HG03565 (cell line): ENCODE results near the gene NDUFS7.

Experiments
- ATAC-seq: cut with Tn5 transposase; IDR thresholded peaks from one replicate; pipeline ENCODE4 v1.9.1; 2021; ENCODE audit warnings: mild to moderate bottlenecking, moderate library complexity; ENCODE audit not compliant: unreplicated experiment

The NDUFS7 gene

DNA sequence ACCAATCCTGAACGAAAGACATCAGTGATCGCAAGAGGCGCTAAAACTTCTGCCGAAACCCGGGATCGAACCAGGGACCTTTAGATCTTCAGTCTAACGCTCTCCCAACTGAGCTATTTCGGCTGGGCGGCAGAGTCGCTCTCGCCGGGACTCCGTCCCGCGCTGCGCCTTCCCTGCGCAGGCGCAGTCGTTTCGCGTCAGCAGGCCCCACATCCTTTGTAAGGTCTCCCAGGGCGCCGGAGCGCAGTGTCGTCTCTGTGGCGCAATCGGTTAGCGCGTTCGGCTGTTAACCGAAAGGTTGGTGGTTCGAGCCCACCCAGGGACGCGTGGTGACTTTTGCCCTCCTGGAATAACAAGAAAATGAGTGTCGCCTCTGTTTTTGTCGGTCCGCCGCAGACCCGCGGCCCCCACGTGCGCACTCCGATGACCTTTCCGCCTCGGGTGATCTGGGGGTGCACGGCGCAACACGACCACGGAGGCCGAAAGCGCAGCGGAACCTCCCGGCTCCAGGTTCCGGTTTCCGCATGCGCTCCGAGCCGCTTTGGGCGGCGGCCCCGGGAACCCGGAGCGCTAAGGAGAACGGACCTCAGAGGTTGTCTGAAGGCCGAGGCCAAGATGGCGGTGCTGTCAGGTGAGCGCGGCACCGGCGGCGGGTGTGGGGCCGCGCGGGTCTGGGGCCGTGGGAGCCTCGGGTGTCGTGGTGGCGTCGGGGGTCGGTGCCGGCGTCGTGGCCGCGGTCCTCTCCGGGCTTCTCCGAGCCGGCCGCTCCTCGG, at the start of gene NDUFS7:
Gene NDUFS7, plus strand, starts transcription at position 596 of the 773 bp plus-strand sequence. Its CDS starts 20 bp downstream, at position 616.
- peak; percentile 73 for ATAC-seq

DNA sequence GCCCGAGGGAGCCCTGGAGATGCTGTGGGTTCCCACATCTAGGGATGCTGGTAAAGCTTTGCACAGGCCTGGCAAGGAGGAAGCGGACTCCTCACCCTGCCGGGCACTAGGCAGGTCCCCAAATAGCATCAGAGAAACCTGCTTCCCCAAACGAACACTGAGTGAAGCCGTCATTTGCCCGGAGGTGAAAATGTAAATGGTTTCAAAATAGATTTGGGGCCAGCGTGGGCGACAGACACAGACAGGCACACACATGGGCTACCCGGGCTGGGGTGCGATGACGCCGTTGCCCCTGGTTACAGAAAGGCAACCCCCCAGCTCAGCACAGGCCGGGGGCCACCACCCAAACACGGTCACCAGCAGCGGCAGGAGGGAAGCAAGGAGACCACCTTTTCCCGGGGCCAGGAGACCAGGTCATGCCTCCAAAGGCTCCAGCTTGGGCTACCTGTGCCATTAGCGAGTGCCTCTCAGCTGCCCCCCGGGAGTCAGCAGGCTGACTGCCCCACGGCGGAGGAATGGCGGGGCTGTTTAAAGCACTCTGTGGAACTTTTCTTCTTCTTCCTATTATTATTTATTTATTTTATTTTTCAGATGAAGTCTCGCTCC, 47.5 kb upstream of the NDUFS7 start:
- no peak for ATAC-seq

DNA sequence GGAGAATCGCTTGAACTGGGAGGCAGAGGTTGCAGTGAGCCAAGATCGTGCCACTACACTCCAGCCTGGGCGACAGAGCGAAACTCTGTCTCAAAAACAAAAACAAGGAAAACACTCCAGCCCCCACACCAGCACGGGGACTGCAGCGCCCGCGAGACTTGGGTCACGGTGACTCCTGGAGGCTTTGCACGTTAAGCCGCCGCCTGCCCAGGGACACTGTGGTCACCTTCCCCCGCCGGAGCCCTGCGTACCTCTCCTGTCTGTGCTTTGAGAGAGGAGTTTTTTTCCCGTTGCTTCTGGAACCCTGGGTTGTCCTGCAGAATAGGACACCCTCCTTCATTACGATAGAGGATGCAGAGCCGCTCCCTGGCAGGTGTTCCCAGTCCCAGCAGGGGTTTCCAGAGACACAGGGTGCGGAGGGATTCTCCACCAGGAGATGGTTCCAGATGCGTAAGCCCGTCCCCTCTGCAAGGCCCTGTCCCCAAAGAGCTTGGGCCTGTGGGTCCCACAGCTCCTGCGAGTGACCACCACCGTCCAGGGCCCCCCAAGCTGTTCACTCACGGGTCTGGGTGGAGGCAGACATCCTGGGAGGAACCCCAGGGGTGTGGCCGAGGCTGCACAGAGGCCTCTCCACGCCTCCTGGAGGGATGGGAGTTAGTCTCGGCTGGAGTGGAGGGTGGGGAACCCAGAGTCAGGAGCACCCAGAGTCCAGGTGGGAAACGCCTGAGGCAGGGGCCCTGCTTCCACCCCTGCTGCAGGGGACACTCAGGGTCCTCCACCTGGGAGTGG, 42.8 kb upstream of the NDUFS7 start:
- no peak for ATAC-seq

DNA sequence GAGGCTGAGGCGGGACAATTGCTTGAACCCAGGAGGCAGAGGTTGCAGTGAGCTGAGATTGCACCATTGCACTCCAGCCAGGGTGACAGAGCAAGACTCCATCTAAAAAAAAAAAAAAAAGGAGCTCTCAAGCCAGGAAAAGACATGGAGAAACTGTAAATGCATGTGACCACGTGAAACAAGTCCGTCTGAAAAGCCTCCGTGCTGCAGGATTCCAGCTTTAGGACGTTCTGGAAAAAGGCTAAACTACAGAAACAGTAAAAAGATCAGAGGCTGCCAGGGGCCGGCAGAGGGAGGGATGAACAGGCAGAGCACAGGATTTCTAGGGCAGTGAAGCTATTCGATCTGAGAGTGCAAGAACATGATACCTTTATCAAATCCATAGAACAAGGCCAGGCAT, 40.7 kb upstream of the NDUFS7 start:
- ATAC-seq: no peak

DNA sequence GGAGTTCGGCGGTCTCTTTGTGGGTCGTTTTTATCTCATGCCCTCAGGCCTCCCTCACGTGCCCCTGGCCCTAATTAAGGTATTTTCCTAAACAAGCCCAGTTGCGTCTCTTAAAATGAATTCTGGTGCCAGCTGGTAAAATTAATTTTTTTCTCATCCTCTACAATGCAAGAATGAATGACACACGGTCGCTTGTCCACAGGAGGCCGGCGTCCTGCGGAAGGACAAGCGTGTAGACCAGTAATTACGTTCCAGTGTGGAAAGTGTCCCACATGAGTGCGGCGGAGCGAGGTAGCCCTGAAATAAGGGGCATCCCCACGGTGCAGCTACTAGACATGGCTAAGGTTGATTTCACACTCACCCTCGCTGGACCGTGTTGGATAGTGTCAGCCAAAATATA, 34.5 kb upstream of the NDUFS7 start:
- no peak for ATAC-seq

DNA sequence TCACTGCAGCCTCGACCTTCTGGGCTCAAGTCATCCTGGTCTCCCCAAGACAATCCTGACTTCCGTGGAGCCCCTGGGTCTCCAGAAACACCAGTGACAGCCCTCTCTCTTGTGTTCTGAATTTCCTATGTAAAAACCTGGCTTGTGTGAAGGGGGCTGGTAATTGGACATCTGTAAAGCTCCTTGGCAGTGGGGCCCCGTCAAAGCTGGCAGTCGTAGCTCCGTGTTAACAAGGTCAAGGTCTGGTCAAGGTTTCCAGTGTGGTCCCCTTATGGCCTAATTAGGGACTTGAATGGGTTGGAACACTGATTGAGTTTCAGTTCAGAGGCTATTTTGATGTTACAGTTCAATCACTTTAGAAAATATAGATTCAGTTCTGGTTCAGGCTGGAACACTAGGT, 32.8 kb upstream of the NDUFS7 start:
- no peak for ATAC-seq

DNA sequence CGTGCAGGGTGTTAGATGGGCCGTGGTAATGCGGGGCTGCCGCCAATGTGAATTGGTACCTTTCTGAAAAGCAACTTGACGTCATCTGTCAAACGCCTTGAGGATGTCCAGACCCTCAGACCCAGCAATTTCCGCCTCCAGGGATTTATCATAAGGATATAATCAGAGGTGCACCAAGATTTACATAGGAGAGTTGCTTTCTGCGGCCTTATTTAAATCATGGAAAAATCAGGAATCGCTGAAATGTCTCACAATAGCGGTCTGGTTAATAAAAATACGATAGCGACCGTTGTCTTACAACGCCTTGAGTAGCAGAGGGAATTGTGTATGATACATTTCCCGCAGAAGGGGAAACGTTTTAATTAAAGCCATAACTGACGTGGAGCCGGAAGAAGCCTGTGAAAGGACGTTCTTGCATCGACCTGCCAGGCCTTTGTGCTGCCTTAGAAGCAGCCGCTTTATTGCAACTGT, 32.3 kb upstream of the NDUFS7 start:
- ATAC-seq: no peak

DNA sequence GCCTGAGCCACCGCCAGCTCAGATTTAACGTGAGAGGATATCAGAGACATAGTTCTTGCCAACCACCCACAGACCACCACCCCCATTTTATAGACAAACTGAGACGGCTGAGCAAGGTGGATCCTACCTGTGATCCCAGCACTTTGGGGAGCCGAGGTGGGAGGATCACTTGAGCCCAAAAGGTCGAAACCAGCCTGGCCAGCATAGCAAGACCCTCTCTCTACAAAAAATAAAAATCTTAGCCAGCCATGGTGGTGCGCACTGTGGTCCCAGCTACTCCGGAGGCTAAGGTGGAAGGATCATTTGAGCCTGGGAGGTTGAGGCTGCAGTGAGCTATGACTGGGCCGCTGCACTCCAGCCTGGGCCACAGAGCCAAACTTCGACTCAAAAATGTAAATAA, 30.6 kb upstream of the NDUFS7 start:
- no peak for ATAC-seq

DNA sequence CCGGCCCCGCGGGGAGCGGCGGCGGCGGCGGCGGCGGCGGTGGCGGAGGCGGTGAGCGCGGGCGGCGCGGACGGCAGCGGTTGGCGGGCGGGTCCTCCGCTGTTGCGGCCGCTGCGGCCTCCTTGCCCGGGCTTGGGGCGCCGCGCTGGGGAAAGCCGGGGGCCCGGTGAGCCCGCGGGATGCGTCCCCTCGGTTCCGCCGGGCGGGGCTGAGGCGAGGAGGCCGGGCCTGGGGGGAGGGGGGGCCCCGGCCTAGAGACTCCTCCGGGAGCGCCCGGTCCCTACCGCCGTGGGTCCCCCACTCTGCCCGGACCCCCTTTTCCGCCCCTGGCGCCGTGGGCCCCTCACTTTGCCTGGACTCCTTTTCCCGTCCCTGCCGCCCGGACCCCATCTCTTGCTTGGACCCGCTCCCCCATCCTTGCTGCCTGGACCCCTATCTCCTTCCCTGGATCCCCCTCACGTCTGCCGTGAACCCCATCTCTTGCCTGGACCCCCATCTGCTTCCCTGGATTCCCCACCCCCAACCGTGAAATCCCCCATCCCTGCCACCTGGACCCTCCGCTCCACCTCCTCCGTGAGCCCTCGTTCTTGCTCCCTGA, 28.6 kb upstream of the NDUFS7 start:
- peak; percentile 28 for ATAC-seq

DNA sequence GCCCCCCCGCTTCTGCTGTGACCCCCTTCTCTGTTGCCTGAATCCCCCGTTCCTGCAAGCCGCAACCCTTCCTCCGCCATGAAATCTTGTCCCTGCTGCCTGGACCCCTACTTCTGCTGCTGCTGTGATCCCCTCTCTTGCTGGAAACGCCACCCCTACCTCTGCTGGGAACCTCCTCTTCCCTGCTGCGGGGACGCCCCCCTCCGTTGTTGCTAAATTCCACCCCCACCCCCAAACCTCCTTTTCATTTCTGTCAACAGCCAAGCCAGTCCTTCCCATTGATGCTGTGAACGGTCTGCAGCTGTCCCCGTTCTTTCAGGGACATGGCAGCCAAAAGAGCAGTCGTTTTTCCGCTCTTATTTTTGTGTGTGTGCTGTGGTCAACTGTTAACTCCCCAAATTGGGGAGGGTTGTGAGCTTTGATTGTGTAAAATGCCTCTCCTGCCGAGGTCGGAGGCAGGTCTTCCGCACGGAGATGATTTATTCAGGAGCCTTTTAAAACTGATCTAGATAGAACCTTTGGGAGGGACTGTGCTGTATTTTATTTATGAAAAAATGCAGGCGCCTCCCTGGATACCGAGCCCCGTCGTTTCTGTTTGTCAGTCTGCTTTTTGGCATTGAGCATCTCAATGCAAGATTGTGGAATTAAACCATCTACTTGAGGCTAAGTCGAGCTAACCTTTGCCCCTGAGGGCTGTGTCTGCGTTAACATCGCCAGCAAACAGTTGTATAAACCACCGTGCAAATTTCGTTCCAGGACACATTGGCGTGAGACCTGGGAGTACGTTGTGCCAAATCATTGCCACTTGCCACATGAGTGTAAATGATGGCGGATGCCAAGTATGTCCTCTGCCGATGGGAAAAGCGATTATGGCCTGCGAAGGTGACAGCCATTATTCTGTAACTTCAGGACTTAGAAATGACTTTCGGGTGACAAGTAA, 27.9 kb upstream of the NDUFS7 start:
- ATAC-seq: no peak

DNA sequence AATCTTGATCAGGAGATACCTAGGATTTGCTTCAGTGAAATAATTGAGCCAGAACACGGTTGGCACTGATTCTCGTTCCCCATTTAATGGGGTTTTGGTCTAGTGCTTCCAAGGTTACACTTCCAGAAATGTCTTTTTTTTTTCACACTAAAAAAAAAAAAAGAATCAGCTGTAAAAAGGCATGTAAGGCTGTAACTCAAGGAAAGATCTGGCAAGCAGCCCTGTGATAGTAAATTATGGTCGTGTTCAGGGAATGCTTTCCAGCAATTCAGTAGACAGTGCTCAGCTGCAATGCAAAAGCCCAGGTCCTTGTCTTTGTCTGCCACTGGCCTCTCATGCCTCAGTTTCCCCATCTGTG, 27.2 kb upstream of the NDUFS7 start:
- no peak for ATAC-seq

DNA sequence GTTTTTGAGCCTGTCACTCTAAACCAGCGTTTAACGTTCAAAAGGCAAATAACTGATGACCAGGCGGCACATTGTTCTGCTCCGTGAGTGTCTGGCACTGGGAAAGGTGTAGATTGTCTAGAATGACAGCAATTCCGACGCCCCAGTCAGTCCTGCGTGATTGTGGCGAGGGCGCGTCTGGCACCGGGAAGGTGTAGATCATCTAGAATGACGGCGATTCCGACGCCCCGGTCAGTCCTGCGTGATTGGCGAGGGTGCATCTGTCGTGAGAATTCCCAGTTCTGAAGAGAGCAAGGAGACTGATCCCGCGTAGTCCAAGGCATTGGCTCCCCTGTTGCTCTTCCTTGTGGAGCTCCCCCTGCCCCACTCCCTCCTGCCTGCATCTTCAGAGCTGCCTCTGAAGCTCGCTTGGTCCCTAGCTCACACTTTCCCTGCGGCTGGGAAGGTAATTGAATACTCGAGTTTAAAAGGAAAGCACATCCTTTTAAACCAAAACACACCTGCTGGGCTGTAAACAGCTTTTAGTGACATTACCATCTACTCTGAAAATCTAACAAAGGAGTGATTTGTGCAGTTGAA, 26.1 kb upstream of the NDUFS7 start:
- ATAC-seq: no peak

DNA sequence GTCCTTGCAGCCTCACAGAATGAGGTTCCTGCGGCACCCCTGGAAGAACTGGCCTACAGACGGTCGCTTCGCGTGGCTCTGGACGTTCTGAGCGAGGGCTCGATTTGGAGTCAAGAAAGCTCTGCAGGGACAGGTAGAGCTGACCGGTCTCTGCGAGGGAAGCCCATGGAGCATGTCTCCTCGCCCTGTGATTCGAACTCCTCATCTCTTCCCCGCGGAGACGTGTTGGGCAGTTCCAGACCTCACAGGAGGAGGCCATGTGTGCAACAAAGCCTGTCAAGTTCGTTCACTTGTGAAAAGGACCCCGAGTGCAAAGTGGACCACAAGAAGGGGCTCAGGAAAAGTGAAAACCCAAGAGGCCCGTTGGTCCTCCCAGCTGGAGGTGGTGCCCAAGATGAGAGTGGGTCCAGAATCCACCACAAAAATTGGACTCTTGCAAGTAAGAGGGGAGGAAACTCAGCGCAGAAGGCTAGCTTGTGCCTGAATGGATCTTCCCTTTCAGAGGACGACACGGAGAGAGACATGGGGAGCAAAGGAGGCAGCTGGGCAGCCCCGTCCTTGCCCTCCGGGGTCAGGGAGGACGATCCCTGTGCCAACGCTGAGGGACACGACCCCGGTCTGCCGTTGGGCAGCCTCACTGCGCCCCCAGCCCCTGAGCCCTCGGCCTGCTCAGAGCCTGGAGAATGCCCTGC, 23.4 kb upstream of the NDUFS7 start:
- ATAC-seq: no peak

DNA sequence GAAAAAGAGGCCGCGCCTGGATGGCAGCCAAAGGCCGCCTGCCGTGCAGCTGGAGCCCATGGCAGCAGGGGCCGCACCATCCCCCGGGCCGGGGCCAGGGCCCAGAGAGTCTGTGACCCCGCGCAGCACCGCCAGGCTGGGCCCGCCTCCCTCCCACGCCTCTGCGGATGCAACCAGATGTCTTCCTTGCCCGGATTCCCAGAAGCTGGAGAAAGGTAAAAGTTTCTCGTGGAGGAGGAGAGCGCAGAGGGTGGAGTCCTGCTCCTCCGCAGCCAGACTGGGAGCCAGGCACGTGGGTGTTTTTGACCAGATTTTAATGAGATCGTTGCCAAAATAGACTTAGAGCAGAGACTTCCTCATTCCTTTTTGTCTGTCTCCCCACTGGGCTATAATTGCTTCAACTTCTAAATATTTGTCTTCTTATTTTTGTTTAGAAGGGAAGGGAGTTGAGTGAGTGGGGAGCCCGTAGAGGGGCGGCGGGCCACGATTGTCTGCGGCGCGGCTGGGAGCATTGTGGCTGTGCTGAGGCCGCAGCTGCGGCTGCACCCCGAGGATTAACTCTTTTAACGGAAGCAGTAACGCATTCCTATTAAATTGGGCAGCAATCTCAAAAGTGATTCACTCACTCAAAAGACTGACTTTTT, 22.8 kb upstream of the NDUFS7 start:
- ATAC-seq: no peak

DNA sequence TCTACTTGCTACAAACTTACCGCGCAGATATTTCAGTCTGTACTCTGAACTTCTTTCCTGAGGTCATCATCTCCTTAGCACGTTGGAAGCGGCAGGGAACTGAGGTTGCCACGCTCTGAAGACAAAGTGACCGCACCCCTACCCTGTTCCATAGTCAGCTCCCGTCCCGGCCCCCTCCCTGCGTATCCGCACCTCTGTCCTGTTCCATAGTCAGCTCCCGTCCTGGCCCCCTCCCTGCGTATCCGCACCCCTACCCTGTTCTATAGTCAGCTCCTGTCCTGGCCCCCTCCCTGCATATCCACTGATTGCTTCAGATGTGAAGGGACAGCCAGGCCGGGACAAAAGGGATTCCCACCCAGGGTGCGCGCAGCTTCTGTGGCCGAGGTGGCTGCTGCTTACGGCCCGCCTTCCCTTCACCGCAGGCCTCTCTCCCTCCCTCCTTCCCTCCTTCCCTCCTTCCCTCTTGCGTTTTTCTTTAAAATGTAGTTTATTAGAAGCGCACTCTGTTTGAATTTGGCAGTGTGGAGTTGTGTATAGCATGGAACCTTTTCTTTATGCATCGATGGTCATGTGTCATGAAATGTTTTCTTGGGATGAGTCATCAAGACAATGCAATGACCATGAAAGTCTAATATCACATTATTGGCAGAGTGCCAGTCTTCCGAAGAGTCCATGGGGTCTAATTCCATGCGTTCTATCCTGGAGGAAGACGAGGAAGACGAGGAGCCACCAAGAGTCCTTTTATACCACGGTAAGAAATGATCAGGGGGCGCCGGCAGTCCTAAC, 21.9 kb upstream of the NDUFS7 start:
- no peak for ATAC-seq

DNA sequence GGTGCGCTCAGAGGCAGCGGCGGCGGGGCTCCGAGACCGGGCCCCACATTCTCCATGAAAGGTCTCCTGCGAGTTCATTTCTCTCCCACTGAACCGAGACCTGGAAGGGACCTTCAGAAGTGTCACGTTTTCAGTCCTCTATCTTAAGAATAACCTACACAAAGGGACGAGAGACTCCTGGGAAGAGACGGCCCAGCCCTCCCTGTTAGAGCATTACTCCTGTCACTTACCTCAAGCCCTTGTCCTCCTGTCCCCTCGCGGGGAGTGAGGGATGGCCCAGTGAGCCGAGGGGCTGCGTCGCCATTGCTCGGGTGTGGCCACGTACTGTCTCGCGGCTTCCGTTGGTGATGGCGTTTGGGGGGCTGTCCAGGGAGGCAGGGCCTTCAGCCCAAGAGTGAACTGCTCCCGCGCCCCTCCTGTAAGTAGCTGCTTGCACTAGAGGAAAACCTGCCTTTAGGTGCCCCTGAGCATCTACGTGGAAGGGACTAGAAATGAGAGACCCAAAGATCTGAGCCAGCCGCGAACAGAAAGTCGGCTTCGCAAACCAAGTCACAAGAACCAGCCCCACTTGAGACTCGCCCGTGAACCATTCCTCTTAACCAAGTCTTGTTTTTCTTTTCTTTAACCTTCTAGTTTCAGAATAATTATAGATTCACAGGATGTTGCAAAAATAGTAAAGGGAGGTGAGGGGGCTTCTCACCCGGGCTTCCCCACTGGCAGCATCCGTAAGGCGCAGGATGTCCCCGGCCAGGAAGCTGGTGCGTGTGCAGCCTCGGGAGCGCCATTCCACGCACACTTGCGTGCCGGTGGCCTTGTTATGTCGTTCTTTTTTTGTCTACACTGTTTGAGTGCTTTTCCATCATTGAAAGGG, 21.1 kb upstream of the NDUFS7 start:
- ATAC-seq: no peak

DNA sequence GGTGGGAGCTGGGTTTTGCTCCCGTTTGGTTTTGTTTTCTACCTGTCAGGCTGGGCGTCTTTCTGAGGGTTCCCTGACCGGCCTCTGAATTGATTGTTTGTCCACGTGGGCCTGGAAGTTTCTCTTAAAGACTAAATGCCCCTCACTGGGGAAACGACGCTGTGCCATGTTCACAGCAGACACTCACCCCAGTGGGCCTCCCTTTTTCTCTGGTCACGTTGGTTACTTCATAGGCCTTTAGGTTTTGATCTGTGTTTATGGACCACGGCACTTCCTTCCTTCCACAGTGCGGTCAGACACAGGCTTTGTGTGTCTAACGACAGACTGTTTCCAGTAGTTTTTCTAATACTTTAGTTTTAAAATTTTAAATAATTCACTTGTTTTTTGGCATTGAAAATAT, 20.1 kb upstream of the NDUFS7 start:
- no peak for ATAC-seq
